Karpas-422 (cell line): Measurements from ENCODE around the gene BRSK2. TPM values are rescaled to one million over a fixed set of nuclear protein-coding genes. Genes with fewer than 3 reads are reported as not detected.

ENCODE experiments used
- DNase-seq: peaks from one replicate; pipeline ENCODE4 v3.0.0-alpha.2; 2015
- H2AFZ ChIP-seq: fragments of 200-600 bp; sonication (generic); 2 replicates; pipeline ENCODE4 v1.6.1; 2014; ENCODE audit warnings: antibody characterized with exemption, low read length, mixed read lengths
- H3K27ac ChIP-seq: fragments of 200-600 bp; sonication (generic); 2 replicates; pipeline ENCODE4 v1.5.1; 2014; ENCODE audit warnings: mild to moderate bottlenecking, low read length, moderate library complexity
- H3K27me3 ChIP-seq: fragments of 200-600 bp; sonication (generic); 2 replicates; pipeline ENCODE4 v1.6.1; 2014; ENCODE audit warnings: low read length, mixed read lengths
- H3K36me3 ChIP-seq: fragments of 200-600 bp; sonication (generic); 2 replicates; pipeline ENCODE4 v1.6.1; 2014; ENCODE audit warnings: low read length, mixed read lengths; ENCODE audit not compliant: insufficient read depth
- H3K4me1 ChIP-seq: fragments of 200-600 bp; sonication (generic); 2 replicates; pipeline ENCODE4 v1.6.1; 2014; ENCODE audit warnings: mild to moderate bottlenecking, low read length, mixed read lengths
- H3K4me2 ChIP-seq: fragments of 200-600 bp; sonication (generic); 2 replicates; pipeline ENCODE4 v1.6.1; 2014; ENCODE audit warnings: low read length, low read depth, mild to moderate bottlenecking; ENCODE audit not compliant: poor library complexity, severe bottlenecking
- H3K4me3 ChIP-seq: fragments of 200-600 bp; sonication (generic); 2 replicates; pipeline ENCODE4 v1.5.1; 2014; ENCODE audit warnings: mild to moderate bottlenecking, antibody characterized with exemption, low read length, mixed read lengths
- H3K79me2 ChIP-seq: fragments of 200-600 bp; sonication (generic); 2 replicates; pipeline ENCODE4 v1.6.1; 2014; ENCODE audit warnings: mild to moderate bottlenecking, low read length, mixed read lengths
- H3K9ac ChIP-seq: fragments of 200-600 bp; sonication (generic); 2 replicates; pipeline ENCODE4 v1.6.0; 2014; ENCODE audit warnings: low read length
- H3K9me2 ChIP-seq: fragments of 200-600 bp; sonication (generic), shearing (Covaris generic); replicated peaks from 2 replicates; pipeline ENCODE4 v1.6.0; 2014; ENCODE audit warnings: mild to moderate bottlenecking, low read length, moderate library complexity; ENCODE audit not compliant: insufficient read depth
- H3K9me3 ChIP-seq: fragments of 300-700, 200-600 bp; sonication (generic); 2 replicates; pipeline ENCODE4 v1.6.1; 2014; ENCODE audit warnings: low read length, mixed read lengths
- H4K20me1 ChIP-seq: fragments of 200-600 bp; sonication (generic); 2 replicates; pipeline ENCODE4 v1.6.1; 2014; ENCODE audit warnings: mild to moderate bottlenecking, antibody characterized with exemption, low read length, low read depth; ENCODE audit not compliant: insufficient read depth
- total RNA-seq: library from RNA; depleted of rRNA; stranded (reverse); fragments of >200 nt; shearing (Covaris generic); gene quantifications from 2 replicates; pipeline ENCODE4 v1.2.3, GENCODE V29; 2014; ENCODE audit warnings: low replicate concordance

BRSK2 gene
- total RNA-seq, 1 experiment from 2014 or later, result not detected

DNA sequence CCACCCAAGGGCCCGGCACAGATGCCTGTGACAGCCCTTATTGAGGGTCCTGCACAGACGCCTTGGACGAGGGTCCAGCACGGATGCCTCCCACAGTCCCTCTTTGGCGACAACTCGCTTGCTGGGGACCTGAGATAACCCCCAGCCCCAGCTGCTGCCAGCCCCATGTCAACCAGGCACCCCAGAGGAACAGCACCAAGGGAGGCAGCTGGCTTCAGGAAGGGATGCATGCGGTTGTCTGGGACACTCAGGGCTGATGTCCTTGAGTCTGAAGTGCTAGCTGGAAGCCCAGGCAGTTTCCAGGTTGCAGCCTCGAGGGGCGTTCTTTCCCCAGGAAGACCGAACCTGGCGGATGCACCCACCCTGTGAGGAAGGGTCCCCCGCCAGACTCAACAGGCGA is 63.0 kb downstream of the BRSK2 start:
- H3K79me2 ChIP-seq, result no peaks in the 10 kb centered on the region
- no peaks in the 10 kb centered on the region for H3K9me3 ChIP-seq
- DNase-seq, result no peak
- peaks cover 4% of the 10 kb centered on the region; the same call in 1 of the 2 replicates for H4K20me1 ChIP-seq
- H3K9ac ChIP-seq, result no peak overlapping the region
- H3K4me3 ChIP-seq, result no peak overlapping the region
- no peak overlapping the region for H3K4me2 ChIP-seq
- no peaks in the 10 kb centered on the region for H3K9me2 ChIP-seq
- no peaks in the 10 kb centered on the region for H3K27me3 ChIP-seq
- H3K27ac ChIP-seq, result no peak overlapping the region
- no peaks in the 10 kb centered on the region for H3K4me1 ChIP-seq
- no peak overlapping the region for H2AFZ ChIP-seq
- H3K36me3 ChIP-seq, result no peaks in the 10 kb centered on the region

- Histone ChIP-seq H3K9ac (no peak overlapping the region), H3K36me3 (no peaks in the 10 kb centered on the region), H3K27me3 (no peaks in the 10 kb centered on the region), H3K4me1 (no peaks in the 10 kb centered on the region), H3K79me2 (no peaks in the 10 kb centered on the region), H3K27ac (no peak overlapping the region), H3K9me2 (no peaks in the 10 kb centered on the region), H3K9me3 (no peaks in the 10 kb centered on the region), H3K4me3 (no peak overlapping the region), H2AFZ (no peak overlapping the region), H4K20me1 (peaks cover 7% of the 10 kb centered on the region; the same call in 1 of the 2 replicates), H3K4me2 (no peak overlapping the region)
- DNase-seq, result peak; percentile 81
These were observed 63.9 kb downstream of the BRSK2 start for GRCh38 chr11:1453611-1454034.

GRCh38 chr11:1454576-1454975 is 64.8 kb downstream of the BRSK2 start:
- H3K9ac ChIP-seq, result no peak overlapping the region
- H3K36me3 ChIP-seq, result no peaks in the 10 kb centered on the region
- peaks cover 9% of the 10 kb centered on the region; the same call in 1 of the 2 replicates for H4K20me1 ChIP-seq
- no peak for DNase-seq
- H3K4me1 ChIP-seq, result no peaks in the 10 kb centered on the region
- H3K79me2 ChIP-seq, result no peaks in the 10 kb centered on the region
- no peaks in the 10 kb centered on the region for H3K9me3 ChIP-seq
- no peaks in the 10 kb centered on the region for H3K27me3 ChIP-seq
- no peak overlapping the region for H2AFZ ChIP-seq
- no peak overlapping the region for H3K4me3 ChIP-seq
- no peak overlapping the region for H3K27ac ChIP-seq
- H3K4me2 ChIP-seq, result no peak overlapping the region
- no peaks in the 10 kb centered on the region for H3K9me2 ChIP-seq

GRCh38 chr11:1455032-1455762 is 65.5 kb downstream of the BRSK2 start:
- no peaks in the 10 kb centered on the region for H3K4me1 ChIP-seq

DNA sequence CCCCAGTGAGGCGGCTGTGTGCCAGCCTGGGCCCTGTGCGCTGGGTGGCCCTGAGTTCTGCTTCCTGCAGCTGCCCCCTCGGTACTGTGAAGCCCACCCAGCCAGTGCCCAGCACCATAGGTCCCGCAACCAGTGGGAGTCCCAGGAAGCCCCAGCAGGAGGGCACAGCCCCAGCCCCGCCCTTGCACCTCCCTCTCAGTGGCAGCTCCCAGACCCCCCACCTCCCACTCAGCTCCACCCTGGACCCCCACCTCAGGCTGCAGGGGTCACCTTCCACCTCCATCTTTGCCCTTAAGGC is 66.0 kb downstream of the BRSK2 start:
- Histone ChIP-seq H3K36me3 (no peaks in the 10 kb centered on the region), H3K9ac (no peak overlapping the region), H3K79me2 (no peaks in the 10 kb centered on the region), H3K9me2 (no peaks in the 10 kb centered on the region), H3K4me1 (no peaks in the 10 kb centered on the region), H4K20me1 (peaks cover 9% of the 10 kb centered on the region; the same call in 1 of the 2 replicates), H2AFZ (no peak overlapping the region), H3K4me3 (no peak overlapping the region), H3K4me2 (no peak overlapping the region), H3K27me3 (no peaks in the 10 kb centered on the region), H3K9me3 (no peaks in the 10 kb centered on the region), H3K27ac (no peak overlapping the region)
- no peak for DNase-seq

More at GRCh38 chr11:1455032-1455762, 65.5 kb downstream of the BRSK2 start:
- Histone ChIP-seq H3K27me3 (no peaks in the 10 kb centered on the region), H4K20me1 (peaks cover 9% of the 10 kb centered on the region; the same call in 1 of the 2 replicates), H3K36me3 (no peaks in the 10 kb centered on the region), H3K4me3 (no peak overlapping the region), H3K9me3 (no peaks in the 10 kb centered on the region), H2AFZ (no peak overlapping the region), H3K79me2 (no peaks in the 10 kb centered on the region), H3K4me2 (no peak overlapping the region), H3K9ac (no peak overlapping the region), H3K9me2 (no peaks in the 10 kb centered on the region), H3K27ac (no peak overlapping the region)
- DNase-seq, result no peak

DNA sequence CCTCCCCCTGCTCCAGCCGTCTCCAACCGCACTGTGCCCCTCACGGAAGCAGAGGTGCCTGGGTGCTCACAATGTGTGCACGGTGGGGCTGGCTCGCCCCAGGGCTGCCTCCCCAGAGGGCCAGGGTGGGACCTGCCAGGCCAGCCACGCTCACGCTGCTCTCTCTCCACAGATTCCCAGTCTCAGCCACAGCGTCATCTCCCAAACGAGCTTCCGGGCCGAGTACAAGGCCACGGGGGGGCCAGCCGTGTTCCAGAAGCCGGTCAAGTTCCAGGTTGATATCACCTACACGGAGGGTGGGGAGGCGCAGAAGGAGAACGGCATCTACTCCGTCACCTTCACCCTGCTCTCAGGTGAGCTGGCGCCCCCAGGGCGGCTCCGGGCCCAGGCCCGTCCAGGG is 66.4 kb downstream of the BRSK2 start:
- no peaks in the 10 kb centered on the region for H3K79me2 ChIP-seq
- H3K4me1 ChIP-seq, result no peaks in the 10 kb centered on the region
- H3K9me3 ChIP-seq, result no peaks in the 10 kb centered on the region
- no peak overlapping the region for H2AFZ ChIP-seq
- no peaks in the 10 kb centered on the region for H3K27me3 ChIP-seq
- no peaks in the 10 kb centered on the region for H3K36me3 ChIP-seq
- no peak for DNase-seq
- no peak overlapping the region for H3K27ac ChIP-seq
- H3K4me3 ChIP-seq, result no peak overlapping the region
- H3K4me2 ChIP-seq, result no peak overlapping the region
- H3K9ac ChIP-seq, result no peak overlapping the region
- peaks cover 9% of the 10 kb centered on the region; the same call in 1 of the 2 replicates for H4K20me1 ChIP-seq
- no peaks in the 10 kb centered on the region for H3K9me2 ChIP-seq

GRCh38 chr11:1456596-1457325 is 67.0 kb downstream of the BRSK2 start:
- DNase-seq, result no peak
- Histone ChIP-seq H3K9ac (no peak overlapping the region), H3K4me2 (no peak overlapping the region), H3K27ac (no peak overlapping the region), H2AFZ (no peak overlapping the region), H4K20me1 (peaks cover 9% of the 10 kb centered on the region; the same call in 1 of the 2 replicates), H3K36me3 (no peaks in the 10 kb centered on the region), H3K79me2 (no peaks in the 10 kb centered on the region), H3K9me3 (no peaks in the 10 kb centered on the region), H3K4me3 (no peak overlapping the region), H3K9me2 (no peaks in the 10 kb centered on the region), H3K27me3 (no peaks in the 10 kb centered on the region), H3K4me1 (no peaks in the 10 kb centered on the region)

- no peaks in the 10 kb centered on the region for H3K9me2 ChIP-seq
- no peaks in the 10 kb centered on the region for H3K9me3 ChIP-seq
- H3K36me3 ChIP-seq, result no peaks in the 10 kb centered on the region
- H3K4me2 ChIP-seq, result no peak overlapping the region
- no peak overlapping the region for H2AFZ ChIP-seq
- no peaks in the 10 kb centered on the region for H3K27me3 ChIP-seq
- DNase-seq, result no peak
- no peaks in the 10 kb centered on the region for H3K4me1 ChIP-seq
- H3K79me2 ChIP-seq, result no peaks in the 10 kb centered on the region
- peaks cover 9% of the 10 kb centered on the region; the same call in 1 of the 2 replicates for H4K20me1 ChIP-seq
- no peak overlapping the region for H3K4me3 ChIP-seq
- H3K27ac ChIP-seq, result no peak overlapping the region
- H3K9ac ChIP-seq, result no peak overlapping the region
These were observed 67.6 kb downstream of the BRSK2 start for GRCh38 chr11:1457326-1457680.
